ENCODE data around the gene DHRS11.

DHRS11 gene

DNA sequence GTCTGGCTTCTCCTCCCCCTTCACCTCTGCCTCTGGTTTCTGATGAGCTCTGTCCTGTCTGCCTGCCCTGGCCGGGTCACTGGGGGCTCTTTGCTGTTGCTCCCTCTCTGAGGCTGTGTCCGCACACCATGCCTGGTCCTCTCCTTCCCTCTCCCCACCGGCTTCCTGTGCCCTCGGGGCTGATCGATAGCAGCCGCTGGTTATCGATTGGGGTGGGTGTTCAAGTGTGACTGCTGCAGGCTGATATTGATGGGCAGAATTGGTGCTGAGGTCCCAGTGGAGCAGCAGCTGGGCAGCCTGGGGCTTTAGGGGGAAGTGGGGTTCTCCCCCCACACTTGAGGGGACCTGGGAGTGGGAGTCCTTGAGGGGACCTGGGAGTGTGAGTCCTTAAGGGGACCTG lies 26.1 kb downstream of the DHRS11 start:
- Mint-ChIP-seq H3K4me3 (no peak overlapping the region), H3K27ac (no peak overlapping the region), H3K4me1 (peaks cover 12% of the 10 kb centered on the region), H3K27me3 (no peaks in the 10 kb centered on the region), H3K9me3 (no peaks in the 10 kb centered on the region)
- ATAC-seq (no peak), DNase-seq (no peak)

DNA sequence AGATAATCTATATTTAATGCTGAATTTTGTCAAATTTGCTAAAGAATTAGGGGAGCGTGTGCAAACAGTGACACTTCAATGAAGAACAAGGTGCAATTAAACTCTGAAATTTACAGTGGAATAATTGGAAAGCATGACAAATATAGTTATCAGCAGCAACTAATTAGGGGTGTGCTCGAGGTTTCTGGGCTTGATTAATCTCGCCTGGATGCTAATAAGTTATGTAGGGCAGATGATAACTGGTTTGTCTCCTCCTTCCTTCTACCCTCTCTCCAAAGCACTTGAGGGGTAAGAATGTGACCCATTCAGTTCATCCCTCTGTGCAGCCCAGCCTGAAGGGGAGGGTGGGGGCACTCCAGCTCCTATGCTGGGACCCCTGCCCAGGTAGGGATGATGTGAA lies 31.6 kb downstream of the DHRS11 start:
- Mint-ChIP-seq H3K9me3 (no peaks in the 10 kb centered on the region), H3K4me1 (peaks cover 7% of the 10 kb centered on the region), H3K4me3 (no peak overlapping the region)

DNA sequence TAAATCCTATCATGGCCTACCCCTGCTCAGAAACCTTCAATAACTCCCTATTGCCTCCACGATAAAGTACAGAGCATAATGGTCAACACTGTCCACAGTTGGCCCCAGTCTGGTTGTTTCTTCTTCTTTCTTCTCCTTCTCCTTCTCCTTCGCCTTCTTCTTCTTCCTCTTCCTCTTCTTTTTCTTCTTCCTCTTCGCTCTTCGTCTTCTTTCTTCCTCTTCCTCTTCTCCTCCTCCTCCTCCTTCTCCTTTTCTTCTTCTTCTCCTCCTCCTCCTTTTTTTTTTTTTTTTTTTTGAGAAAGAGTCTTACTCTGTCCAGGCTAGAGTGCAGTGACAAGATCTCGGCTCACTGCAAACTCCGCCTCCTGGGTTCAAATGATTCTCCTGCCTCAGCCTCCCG lies 33.5 kb downstream of the DHRS11 start:
- Mint-ChIP-seq H3K9me3 (no peaks in the 10 kb centered on the region), H3K27ac (peak overlapping the region in 1 of 2 donors; percentile 70), H3K4me1 (peaks cover 7% of the 10 kb centered on the region), H3K4me3 (no peak overlapping the region), H3K27me3 (no peaks in the 10 kb centered on the region)
- no peak for DNase-seq
- ATAC-seq = no peak

More for the DNA sequence above, 31.6 kb downstream of the DHRS11 start:
- no peak for ATAC-seq
- DNase-seq = no peak
- H3K27ac Mint-ChIP-seq = no peak overlapping the region
- no peaks in the 10 kb centered on the region for H3K27me3 Mint-ChIP-seq

DNA sequence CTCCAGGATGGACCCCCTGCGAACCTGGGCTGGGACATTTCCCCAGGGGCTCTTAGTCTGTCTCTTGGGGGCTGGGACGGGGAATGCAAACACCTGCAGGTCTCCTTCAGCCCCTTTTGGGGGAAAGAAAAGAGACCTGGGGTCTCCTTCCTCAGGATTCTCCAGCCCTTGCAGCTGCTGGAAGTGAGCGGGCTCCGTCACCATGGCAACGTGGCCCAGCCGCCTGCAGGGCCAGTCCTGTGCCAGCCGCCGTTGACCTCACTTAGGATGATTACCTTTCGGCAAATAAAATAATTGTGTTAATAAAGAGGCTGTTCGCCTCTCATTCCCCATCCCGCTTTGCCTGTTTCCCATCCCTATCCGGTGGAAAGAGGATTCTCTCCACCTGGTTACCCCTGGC lies 35.4 kb downstream of the DHRS11 start:
- Mint-ChIP-seq H3K27ac (no peak overlapping the region), H3K4me3 (no peak overlapping the region), H3K4me1 (no peaks in the 10 kb centered on the region), H3K9me3 (no peaks in the 10 kb centered on the region), H3K27me3 (peaks cover 4% of the 10 kb centered on the region)
- DNase-seq (no peak), ATAC-seq (no peak)

DNA sequence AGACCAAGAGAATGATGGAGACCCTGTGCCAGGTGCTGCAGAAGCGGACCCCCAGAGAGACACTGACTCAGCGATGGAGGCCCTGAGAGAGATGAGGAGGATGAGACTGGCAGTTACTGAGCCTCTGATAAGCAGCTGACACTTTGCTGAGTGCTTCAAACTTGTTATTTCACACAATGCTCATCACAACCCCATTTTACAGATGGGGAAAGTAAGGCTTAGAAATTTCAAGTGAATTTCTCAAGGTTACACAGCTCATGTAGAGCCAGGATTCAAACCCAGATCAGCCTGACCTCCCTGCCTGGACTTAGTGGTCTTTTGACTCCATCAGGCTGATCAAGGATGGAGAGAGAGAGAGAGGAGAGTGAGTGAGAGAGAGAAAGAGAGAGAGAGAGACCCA lies 36.9 kb downstream of the DHRS11 start:
- H3K4me1 Mint-ChIP-seq = no peaks in the 10 kb centered on the region
- H3K27ac Mint-ChIP-seq = no peak overlapping the region
- DNase-seq (no peak), ATAC-seq (no peak)
- H3K4me3 Mint-ChIP-seq = no peak overlapping the region
- no peaks in the 10 kb centered on the region for H3K9me3 Mint-ChIP-seq
- peaks cover 18% of the 10 kb centered on the region for H3K27me3 Mint-ChIP-seq

DNA sequence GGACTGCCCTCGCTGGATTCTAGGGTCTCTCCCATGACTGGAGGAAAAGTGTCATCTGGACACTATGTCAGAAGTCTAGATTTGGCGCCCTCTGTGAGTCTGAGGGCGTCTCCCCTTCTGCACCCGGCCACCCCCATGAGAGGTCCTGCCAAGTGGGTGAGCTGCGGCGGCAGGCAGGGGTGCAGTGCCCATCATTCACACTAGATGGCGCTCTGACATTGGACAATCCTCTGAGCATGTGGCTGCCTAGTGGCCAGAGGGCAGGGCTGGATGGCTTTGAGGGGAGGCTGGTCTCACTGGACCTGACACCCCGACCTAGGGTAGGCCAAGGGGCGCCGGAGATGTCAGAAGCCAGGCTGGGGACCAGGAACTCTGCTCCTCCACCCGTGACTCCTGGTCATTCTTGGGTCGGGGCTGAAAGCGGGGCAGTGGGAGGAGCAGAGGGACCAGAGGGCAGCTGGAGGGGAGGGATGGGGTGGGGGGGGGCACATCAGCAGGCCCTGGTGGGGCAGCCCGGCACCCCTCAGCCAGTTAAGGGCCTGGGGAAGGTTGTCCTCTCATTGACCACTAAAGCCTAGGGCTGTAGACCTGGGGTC lies 37.7 kb downstream of the DHRS11 start:
- H3K4me1 Mint-ChIP-seq = no peaks in the 10 kb centered on the region
- H3K9me3 Mint-ChIP-seq = no peaks in the 10 kb centered on the region
- peaks cover 26% of the 10 kb centered on the region for H3K27me3 Mint-ChIP-seq
- DNase-seq (peak; percentile 79 to 83), ATAC-seq (peak; percentile 90)
- no peak overlapping the region for H3K27ac Mint-ChIP-seq
- H3K4me3 Mint-ChIP-seq = no peak overlapping the region

DNA sequence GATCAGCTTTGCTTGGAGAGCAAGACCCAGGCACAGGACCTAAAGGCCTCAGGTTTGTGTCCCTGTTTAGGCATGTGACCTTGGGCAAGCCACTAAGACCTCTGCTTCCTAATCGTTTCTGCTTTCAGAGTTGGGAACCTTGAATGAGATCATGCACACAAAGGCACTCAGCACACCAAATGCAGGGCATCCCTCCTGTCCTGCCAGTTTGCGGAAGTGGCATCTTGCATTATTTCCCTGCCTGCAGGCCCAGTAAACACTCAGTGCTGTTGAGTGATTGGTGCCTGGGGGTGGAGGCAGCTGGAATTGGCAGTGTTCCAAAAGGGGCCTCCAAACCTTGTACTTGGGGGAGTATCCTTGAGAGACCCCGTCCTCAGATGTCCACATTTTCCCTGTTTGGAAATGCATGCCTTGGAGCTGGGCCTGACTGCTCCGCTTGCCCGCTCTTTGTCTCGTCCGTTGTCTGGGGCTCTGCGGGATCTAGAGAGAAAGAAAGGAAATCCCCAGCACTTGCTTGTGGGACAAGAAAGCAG lies 38.4 kb downstream of the DHRS11 start:
- Mint-ChIP-seq H3K9me3 (no peaks in the 10 kb centered on the region), H3K4me3 (no peak overlapping the region), H3K27ac (peak overlapping the region in 1 of 2 donors; percentile 2), H3K4me1 (no peaks in the 10 kb centered on the region), H3K27me3 (peaks cover 33% of the 10 kb centered on the region)
- DNase-seq (no peak), ATAC-seq (no peak)

DNA sequence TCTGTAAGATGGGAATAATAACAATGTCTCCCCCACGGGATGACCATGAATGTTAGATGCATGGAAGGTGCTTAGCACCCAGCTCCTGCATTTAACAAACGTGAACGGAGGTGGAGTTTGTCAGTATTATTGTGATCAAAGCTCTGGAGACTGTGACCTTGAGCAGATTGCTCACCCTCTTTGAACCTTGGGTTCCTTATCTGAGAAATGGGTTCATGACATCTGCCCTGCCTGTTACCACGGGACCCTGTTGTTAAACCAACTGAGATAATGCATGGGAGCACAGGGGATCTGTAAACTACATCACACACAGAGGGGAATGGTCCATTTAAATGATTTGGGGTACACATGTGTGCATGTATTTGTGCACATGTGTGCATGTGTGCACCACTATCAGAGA lies 39.3 kb downstream of the DHRS11 start:
- no peak for ATAC-seq
- Mint-ChIP-seq H3K27me3 (peaks cover 37% of the 10 kb centered on the region), H3K27ac (no peak overlapping the region), H3K9me3 (no peaks in the 10 kb centered on the region), H3K4me1 (no peaks in the 10 kb centered on the region), H3K4me3 (no peak overlapping the region)
- no peak for DNase-seq

DNA sequence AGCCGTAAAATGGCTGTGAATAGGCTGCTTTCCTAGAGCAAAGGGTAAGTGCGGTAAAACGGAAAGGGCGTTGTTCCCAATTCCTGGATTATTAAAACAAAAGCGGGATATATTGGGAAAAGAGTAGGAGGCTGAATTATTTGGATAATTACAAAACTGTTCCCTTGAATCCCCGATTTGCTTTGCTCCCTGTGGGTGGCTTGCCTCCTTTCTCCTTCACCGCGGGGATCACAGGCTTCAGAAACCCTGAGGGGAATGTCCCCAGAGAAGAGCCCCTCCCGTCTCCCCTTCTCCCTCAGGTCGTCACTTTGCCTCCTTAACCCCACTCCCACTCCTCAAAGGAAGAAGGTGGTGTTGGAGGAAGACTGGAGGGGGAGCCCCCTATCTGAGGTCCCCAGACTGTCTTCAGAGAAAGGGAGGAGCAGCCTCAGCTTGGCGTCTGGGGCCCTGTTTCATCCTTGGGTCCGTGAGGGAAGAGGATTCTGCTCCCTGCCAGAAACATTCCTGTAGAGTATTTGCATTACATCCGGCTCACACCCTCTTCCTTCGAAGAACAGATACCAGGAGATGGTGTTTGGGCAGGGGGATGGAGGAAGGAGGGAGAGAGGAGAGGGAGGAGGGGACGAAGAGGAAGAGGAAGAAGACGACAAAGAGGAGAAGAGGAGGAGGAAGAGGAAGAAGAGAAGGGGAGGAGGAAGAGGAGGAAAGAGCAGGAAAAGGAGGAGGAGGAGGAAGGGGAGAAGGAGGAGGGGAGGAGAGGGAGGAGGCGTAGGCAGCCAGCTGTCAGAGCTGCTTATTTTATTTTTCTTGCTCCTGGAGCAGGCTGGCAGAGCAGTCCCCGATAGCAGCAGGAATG lies 41.5 kb downstream of the DHRS11 start:
- DNase-seq = no peak
- no peak overlapping the region for H3K27ac Mint-ChIP-seq
- H3K9me3 Mint-ChIP-seq = no peaks in the 10 kb centered on the region
- H3K4me3 Mint-ChIP-seq = no peak overlapping the region
- H3K27me3 Mint-ChIP-seq = peaks cover 39% of the 10 kb centered on the region
- no peak for ATAC-seq
- H3K4me1 Mint-ChIP-seq = no peaks in the 10 kb centered on the region

DNA sequence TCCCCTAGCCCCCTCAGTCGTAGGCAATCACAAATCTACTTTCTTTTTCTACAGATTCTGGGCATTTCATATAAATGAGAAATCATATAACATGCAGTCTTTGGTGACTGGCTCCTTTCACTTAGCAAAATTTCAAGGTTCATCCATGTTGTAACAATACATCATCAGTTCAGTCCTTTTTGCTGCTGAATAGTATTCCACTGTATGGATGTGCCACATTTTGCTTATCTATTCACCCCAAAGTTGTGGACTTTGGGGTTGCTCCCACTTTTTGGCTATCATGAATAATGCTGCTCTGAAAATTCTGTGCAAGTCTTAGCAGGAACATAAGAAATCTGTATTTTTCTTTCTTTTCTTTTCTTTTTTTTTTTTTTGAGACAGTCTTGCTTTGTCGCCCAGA lies 48.7 kb downstream of the DHRS11 start:
- peaks cover 70% of the 10 kb centered on the region for H3K27me3 Mint-ChIP-seq
- no peak overlapping the region for H3K4me3 Mint-ChIP-seq
- DNase-seq = no peak

DNA sequence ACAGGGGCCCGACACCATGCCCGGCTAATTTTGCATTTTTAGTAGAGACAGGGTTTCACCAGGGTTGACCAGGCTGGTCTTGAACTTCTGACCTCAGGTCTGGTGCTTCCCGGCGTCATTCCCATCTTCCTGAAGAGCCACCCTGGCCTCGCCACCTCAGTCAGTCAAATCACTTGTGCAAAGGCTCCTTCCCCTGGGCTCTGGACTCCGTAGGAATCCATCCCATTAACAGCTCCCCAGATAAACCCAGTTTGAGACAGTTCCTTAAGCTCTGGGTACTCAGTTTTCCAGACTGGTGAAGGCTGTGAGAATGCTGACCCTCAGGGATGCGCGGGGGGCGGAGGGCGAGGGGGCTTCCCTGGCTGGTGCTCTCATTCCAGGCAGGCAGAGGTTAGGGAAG lies 49.2 kb downstream of the DHRS11 start:
- H3K4me1 Mint-ChIP-seq = peaks cover 23% of the 10 kb centered on the region
- H3K27me3 Mint-ChIP-seq = peaks cover 74% of the 10 kb centered on the region
- no peak overlapping the region for H3K27ac Mint-ChIP-seq
- H3K9me3 Mint-ChIP-seq = no peaks in the 10 kb centered on the region
- ATAC-seq (no peak), DNase-seq (no peak)
- no peak overlapping the region for H3K4me3 Mint-ChIP-seq

More for the DNA sequence above, 48.7 kb downstream of the DHRS11 start:
- Mint-ChIP-seq H3K27ac (no peak overlapping the region), H3K9me3 (no peaks in the 10 kb centered on the region), H3K4me1 (peaks cover 23% of the 10 kb centered on the region)
- ATAC-seq = no peak

DNA sequence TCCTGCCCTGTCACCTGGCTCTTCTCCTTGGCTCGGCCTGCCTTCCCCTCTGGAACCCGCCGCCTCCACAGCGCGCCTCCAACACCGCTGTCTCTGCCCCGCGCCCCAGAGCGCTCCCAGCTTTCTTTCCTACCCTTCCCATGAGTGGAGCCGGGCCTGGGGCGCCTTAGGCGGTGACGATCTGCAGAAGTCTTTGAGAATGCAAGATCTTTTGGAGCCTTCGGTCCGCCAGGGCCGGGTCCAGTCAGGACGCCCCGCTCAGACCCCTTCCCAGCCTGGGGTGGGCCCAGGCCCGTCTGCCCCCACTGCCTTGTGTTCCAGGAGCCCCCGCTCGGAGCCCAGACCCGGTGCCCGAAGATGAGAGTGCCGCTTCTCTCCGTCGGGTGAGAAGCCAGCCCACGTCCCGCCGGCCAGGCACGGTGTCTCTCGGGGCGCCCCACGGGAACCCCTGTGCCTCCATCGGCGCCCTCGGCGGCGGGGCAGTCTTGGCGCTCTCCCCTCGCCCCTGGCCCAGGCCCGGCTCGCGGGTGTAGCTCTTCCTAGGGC lies 49.7 kb downstream of the DHRS11 start:
- no peaks in the 10 kb centered on the region for H3K9me3 Mint-ChIP-seq
- ATAC-seq = peak; percentile 37
- H3K27me3 Mint-ChIP-seq = peaks cover 79% of the 10 kb centered on the region
- DNase-seq = no peak
- peak overlapping the region; percentile 87 to 93 for H3K4me3 Mint-ChIP-seq
- peaks cover 23% of the 10 kb centered on the region for H3K4me1 Mint-ChIP-seq
- no peak overlapping the region for H3K27ac Mint-ChIP-seq

DNA sequence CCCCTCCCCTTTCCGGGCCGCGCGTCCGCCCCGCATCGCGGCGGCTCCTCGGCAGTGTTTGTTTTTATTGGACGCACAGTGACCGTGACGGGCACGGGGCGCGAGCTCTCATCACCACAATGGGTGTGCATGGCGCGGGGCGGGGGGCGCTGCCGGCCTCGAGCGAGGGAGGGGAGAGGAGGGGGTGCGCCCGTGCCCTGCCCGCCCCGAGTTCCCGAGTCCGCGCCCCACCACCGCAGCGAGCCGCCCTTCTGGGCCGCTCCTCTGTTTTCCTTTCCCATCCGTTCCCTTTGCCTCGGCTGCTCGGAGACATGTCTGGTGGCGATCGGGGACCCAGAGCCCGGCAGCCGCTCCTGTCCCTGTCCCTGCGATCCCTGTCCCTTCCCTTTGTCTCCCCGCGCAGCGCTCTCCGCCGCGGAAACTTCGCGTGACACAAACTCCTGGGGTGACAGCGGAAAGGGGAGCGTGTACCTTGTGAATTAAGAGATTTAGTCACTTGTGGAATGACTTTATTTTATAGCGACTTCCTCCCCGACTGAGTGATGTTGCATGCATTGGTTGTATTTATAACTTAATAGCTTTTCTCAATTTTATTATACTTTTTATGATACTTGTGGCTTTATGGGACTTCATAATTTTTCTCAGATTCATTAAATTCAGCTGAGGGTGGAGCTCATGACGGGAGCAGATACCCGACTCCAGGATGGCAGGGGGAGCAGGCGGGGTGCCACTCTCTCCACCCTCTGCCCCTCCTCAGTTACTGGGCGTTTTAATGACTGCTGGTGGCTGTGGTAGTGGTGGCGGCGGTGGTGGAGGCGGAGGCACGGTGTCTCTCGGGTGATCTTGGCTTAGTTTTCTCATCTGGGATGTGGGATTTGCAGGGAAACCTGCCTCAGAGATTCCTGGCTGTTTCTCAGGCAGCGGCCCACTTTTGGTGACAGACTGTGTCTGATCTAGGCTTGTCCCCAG lies 50.5 kb downstream of the DHRS11 start:
- Mint-ChIP-seq H3K27me3 (peaks cover 86% of the 10 kb centered on the region), H3K27ac (peak overlapping the region; percentile 35 to 82), H3K4me1 (peaks cover 23% of the 10 kb centered on the region), H3K9me3 (no peaks in the 10 kb centered on the region), H3K4me3 (peak overlapping the region; percentile 87 to 93)
- ATAC-seq = peak; percentile 52
- DNase-seq = no peak

DNA sequence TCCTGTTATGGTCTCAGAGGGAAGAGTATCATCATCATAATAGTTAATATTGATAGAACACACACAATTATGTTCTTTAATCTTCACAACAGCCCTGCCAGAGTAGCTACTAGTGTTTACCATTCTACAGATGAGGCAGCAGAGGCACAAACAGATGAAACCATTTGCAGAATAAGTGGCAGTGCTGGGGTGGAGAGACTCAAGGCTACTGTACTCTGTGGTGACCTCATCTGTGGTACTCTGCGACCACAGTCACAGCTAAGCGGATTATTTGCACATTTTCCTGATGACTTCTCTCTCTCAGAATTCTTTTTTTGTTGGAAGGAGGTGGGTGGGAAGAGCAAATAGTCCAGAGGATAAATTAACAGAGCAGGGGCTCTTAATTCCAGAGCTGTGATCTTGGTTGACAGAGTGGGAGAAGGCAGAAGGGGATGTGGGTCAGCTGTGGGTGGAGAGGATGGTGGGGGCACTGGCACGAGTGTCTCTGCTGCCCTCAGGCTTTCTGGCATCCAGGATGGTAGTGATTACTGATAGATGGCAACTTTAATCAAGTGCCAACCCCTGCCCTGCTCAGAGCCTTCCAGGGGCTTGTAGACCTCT lies 51.5 kb downstream of the DHRS11 start:
- ATAC-seq = no peak
- no peak for DNase-seq
- Mint-ChIP-seq H3K27me3 (peaks cover 84% of the 10 kb centered on the region), H3K4me3 (peak overlapping the region in 1 of 2 donors; percentile 93), H3K9me3 (no peaks in the 10 kb centered on the region), H3K27ac (no peak overlapping the region), H3K4me1 (peaks cover 23% of the 10 kb centered on the region)

DNA sequence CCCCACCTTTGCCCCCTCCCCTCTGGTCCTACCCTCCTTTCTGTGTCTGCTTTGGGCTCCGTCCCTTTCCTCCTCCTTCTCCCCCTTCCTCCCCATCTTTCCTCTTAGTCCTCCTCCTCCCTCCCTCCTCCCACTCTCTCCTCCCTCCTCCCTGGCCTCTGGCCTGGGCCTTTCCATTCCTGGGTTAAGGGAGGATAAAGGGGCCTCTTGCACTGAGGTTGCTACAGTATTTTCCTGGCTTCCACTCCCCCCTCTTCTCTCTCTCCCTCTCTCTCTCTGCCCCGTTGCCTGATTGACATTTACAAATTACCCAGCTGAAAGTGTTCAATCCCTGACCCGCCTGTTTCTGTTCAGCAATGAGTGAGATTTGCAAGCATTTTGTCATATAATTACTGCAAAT lies 53.7 kb downstream of the DHRS11 start:
- ATAC-seq (no peak), DNase-seq (no peak)
- H3K4me3 Mint-ChIP-seq = no peak overlapping the region
- peaks cover 23% of the 10 kb centered on the region for H3K4me1 Mint-ChIP-seq
- H3K27ac Mint-ChIP-seq = no peak overlapping the region
- H3K9me3 Mint-ChIP-seq = no peaks in the 10 kb centered on the region
- peaks cover 75% of the 10 kb centered on the region for H3K27me3 Mint-ChIP-seq
